A549 (cell line): ENCODE measurements around the gene ROR2.

Experiments
- BCL3 ChIP-seq: fragments of >200 bp; sonication (Bioruptor Twin); formaldehyde crosslinking; IDR thresholded peaks from 3 replicates; pipeline ENCODE4 v1.6.1; 2016
- CTCF ChIP-seq: fragments of >200 bp; sonication (Bioruptor Twin); formaldehyde crosslinking; IDR thresholded peaks from 3 replicates; pipeline ENCODE4 v1.5.1; 2016
- MYC ChIP-seq: IDR thresholded peaks from 2 replicates; pipeline ENCODE4 v1.6.1; 2012; ENCODE audit warnings: mild to moderate bottlenecking, inconsistent platforms, low read length, improper control_type of control experiment, borderline replicate concordance
- PHF8 ChIP-seq: fragments of 200-600 bp; sonication (generic); IDR thresholded peaks from 2 replicates; pipeline ENCODE4 v1.6.1; 2016; ENCODE audit warnings: low read depth, mild to moderate bottlenecking, antibody characterized with exemption, moderate library complexity, borderline replicate concordance
- RAD21 ChIP-seq, 2 experiments: fragments of >200 bp in 1 of 2; sonication (Bioruptor Twin) in 1 of 2; formaldehyde crosslinking in 1 of 2; IDR thresholded peaks in 1 of 2; conservative IDR thresholded peaks in 1 of 2; 2 replicates in 1 of 2; 3 replicates in 1 of 2; pipeline ENCODE4 v1.6.1; 2012 to 2018; ENCODE audit warnings: inconsistent platforms in 1 of 2
- RFX5 ChIP-seq: fragments of 450-650 bp; IDR thresholded peaks from 2 replicates; pipeline ENCODE4 v1.7.1; 2014; ENCODE audit warnings: antibody characterized with exemption, mild to moderate bottlenecking, moderate library complexity
- RNF2 ChIP-seq: fragments of 200-600 bp; sonication (generic); IDR thresholded peaks from 2 replicates; pipeline ENCODE4 v1.6.1; 2016; ENCODE audit warnings: low read depth, mild to moderate bottlenecking, antibody characterized with exemption, moderate library complexity, borderline replicate concordance

- TF ChIP-seq RAD21 (conservative IDR thresholded peaks at IDR 0.05 in 1 of 2, IDR thresholded peaks at IDR 0.05 in 1 of 2) = no peak
- no peak for TF ChIP-seq RFX5
- no peak for TF ChIP-seq MYC
- no peak for TF ChIP-seq CTCF
- no peak for TF ChIP-seq PHF8
- TF ChIP-seq RNF2 = no peak
- no peak for TF ChIP-seq BCL3
Observed at GRCh38 chr9:91948597-91949391, 1.2 kb downstream of the ROR2 start.
